IMR-90 (cell line): ENCODE results near the gene LCA5. TPM values are rescaled to one million over a fixed set of nuclear protein-coding genes. Genes with fewer than 3 reads are reported as not detected.

Source experiments
- ATAC-seq: fragments of 200-7000 bp; cut with Tn5 transposase; 2 replicates; pipeline ENCODE4 v1.9.1; 2020; ENCODE audit warnings: low read depth, mild to moderate bottlenecking, moderate library complexity
- BruUV-seq: library from RNA; stranded (reverse); fragments of 400-500 nt; replicated peaks from 2 replicates; lab custom pipeline; 2021; lab: Mats Ljungman, UMichigan
- CTCF ChIA-PET: fragments of 300-600 bp; formaldehyde crosslinking; extraction: SDS; loops from one replicate; lab custom pipeline; 2021; ENCODE audit warnings: antibody characterized with exemption; lab: Yijun Ruan, JAX
- POLR2A ChIA-PET: fragments of 300-600 bp; sonication (Branson Sonifier 250); formaldehyde crosslinking; loops from one replicate; lab custom pipeline; 2022; ENCODE audit warnings: antibody characterized with exemption; ENCODE audit not compliant: unreplicated experiment; lab: Charles Lee
- DNase-seq: peaks from one replicate; pipeline ENCODE4 v3.0.0; 2013
- H2AFZ ChIP-seq: replicated peaks from 2 replicates; pipeline ENCODE3; 2013; ENCODE audit warnings: low read length, mild to moderate bottlenecking; ENCODE audit not compliant: poor library complexity
- H2AK5ac ChIP-seq: 2 replicates; pipeline ENCODE4 v1.6.1; 2013; ENCODE audit warnings: low read depth, low read length, inconsistent platforms
- H2AK9ac ChIP-seq: replicated peaks from 2 replicates; pipeline ENCODE3; 2013; ENCODE audit warnings: mild to moderate bottlenecking, low read depth, low read length, moderate library complexity; ENCODE audit not compliant: poor library complexity
- H2BK120ac ChIP-seq: 2 replicates; pipeline ENCODE4 v1.6.1; 2013; ENCODE audit warnings: low read depth, low read length, inconsistent platforms
- H2BK15ac ChIP-seq: 3 replicates; pipeline ENCODE4 v1.6.1; 2013; ENCODE audit warnings: low read depth, low read length, inconsistent platforms
- H2BK20ac ChIP-seq: 2 replicates; pipeline ENCODE4 v1.6.1; 2013; ENCODE audit warnings: low read depth, mild to moderate bottlenecking, inconsistent platforms, low read length, moderate library complexity
- H2BK5ac ChIP-seq: 2 replicates; pipeline ENCODE4 v1.6.1; 2013; ENCODE audit warnings: mild to moderate bottlenecking, low read depth, low read length, inconsistent platforms; ENCODE audit not compliant: poor library complexity, severe bottlenecking
- H3K14ac ChIP-seq: replicated peaks from 2 replicates; pipeline ENCODE4 v1.6.1; 2013; ENCODE audit warnings: low read depth, low read length, inconsistent platforms
- H3K18ac ChIP-seq: 2 replicates; pipeline ENCODE4 v1.6.1; 2013; ENCODE audit warnings: low read depth, low read length, control low read depth
- H3K23ac ChIP-seq: 2 replicates; pipeline ENCODE4 v1.6.1; 2013; ENCODE audit warnings: low read depth, low read length, inconsistent platforms
- H3K27ac ChIP-seq: 2 replicates; pipeline ENCODE4 v1.5.1; 2013; ENCODE audit warnings: mild to moderate bottlenecking, control low read depth, low read length; ENCODE audit not compliant: insufficient read depth
- H3K27me3 ChIP-seq: 2 replicates; pipeline ENCODE4 v1.6.1; 2013; ENCODE audit warnings: low read length; ENCODE audit not compliant: control insufficient read depth, insufficient read depth
- H3K36me3 ChIP-seq: 2 replicates; pipeline ENCODE4 v1.6.1; 2013; ENCODE audit warnings: low read length, mixed read lengths; ENCODE audit not compliant: control insufficient read depth, insufficient read depth
- H3K4ac ChIP-seq: 2 replicates; pipeline ENCODE4 v1.6.1; 2013; ENCODE audit warnings: low read depth, low read length, inconsistent platforms
- H3K4me1 ChIP-seq: 2 replicates; pipeline ENCODE4 v1.6.1; 2013; ENCODE audit warnings: low read length, mixed read lengths; ENCODE audit not compliant: control insufficient read depth, insufficient read depth
- H3K4me2 ChIP-seq: 2 replicates; pipeline ENCODE4 v1.6.1; 2013; ENCODE audit warnings: low read depth, mild to moderate bottlenecking, control low read depth, low read length, moderate library complexity
- H3K4me3 ChIP-seq: 2 replicates; pipeline ENCODE4 v1.5.1; 2013; ENCODE audit warnings: low read depth, mild to moderate bottlenecking, control low read depth, low read length, moderate library complexity; ENCODE audit not compliant: insufficient read depth
- H3K56ac ChIP-seq: 2 replicates; pipeline ENCODE4 v1.6.1; 2013; ENCODE audit warnings: low read length, inconsistent platforms; ENCODE audit not compliant: insufficient read depth; ENCODE audit errors: extremely low read depth
- H3K79me1 ChIP-seq, 2 experiments: 2 replicates each; pipeline ENCODE4 v1.6.1; 2013; ENCODE audit warnings: low read length in 2 of 2, inconsistent platforms in 1 of 2, low read depth in 1 of 2
- H3K9ac ChIP-seq: 2 replicates; pipeline ENCODE4 v1.6.1; 2013; ENCODE audit warnings: low read depth, low read length, control low read depth
- H3K9me1 ChIP-seq: 2 replicates; pipeline ENCODE4 v1.6.1; 2013; ENCODE audit warnings: low read length, inconsistent platforms; ENCODE audit not compliant: insufficient read depth
- H3K9me3 ChIP-seq: 2 replicates; pipeline ENCODE4 v1.6.1; 2013; ENCODE audit warnings: low read length; ENCODE audit not compliant: control insufficient read depth, insufficient read depth
- H4K20me1 ChIP-seq: 2 replicates; pipeline ENCODE4 v1.6.1; 2013; ENCODE audit warnings: low read length, inconsistent platforms; ENCODE audit not compliant: insufficient read depth
- H4K5ac ChIP-seq: 2 replicates; pipeline ENCODE4 v1.6.1; 2013; ENCODE audit warnings: mild to moderate bottlenecking, low read depth, low read length, control low read depth
- H4K8ac ChIP-seq, 2 experiments: 2 replicates each; pipeline ENCODE4 v1.6.1; 2013; ENCODE audit warnings: low read depth in 2 of 2, low read length in 2 of 2, control low read depth in 1 of 2, inconsistent platforms in 1 of 2
- H4K91ac ChIP-seq: 2 replicates; pipeline ENCODE4 v1.6.1; 2013; ENCODE audit warnings: low read depth, low read length, inconsistent platforms; ENCODE audit not compliant: insufficient read depth
- BHLHE40 ChIP-seq: fragments of 150-350 bp; IDR thresholded peaks from 2 replicates; pipeline ENCODE4 v1.6.1; 2016; ENCODE audit warnings: mild to moderate bottlenecking, low read depth, low read length
- RAD21 ChIP-seq: IDR thresholded peaks from 2 replicates; pipeline ENCODE4 v1.6.1; 2012; ENCODE audit warnings: low read length, improper control_type of control experiment
- SMC3 ChIP-seq: fragments of 150-350 bp; IDR thresholded peaks from 2 replicates; pipeline ENCODE4 v1.6.1; 2016; ENCODE audit warnings: low read depth, mild to moderate bottlenecking, antibody characterized with exemption, low read length, moderate library complexity
- dilution Hi-C: fragments of 300-500 bp; cut with HindIII; formaldehyde crosslinking; loops from one replicate; pipeline ENCODE4 v1.14.3; 2018; ENCODE audit warnings: low sequenced_read_pairs; ENCODE audit not compliant: unreplicated experiment
- in situ Hi-C: fragments of 300-500 bp; cut with MboI; formaldehyde crosslinking; loops from 3 replicates; pipeline ENCODE4 v1.14.3; 2019; ENCODE audit warnings: low sequenced_read_pairs, inconsistent platforms, mixed read lengths
- intact Hi-C: fragments of 100-400 bp; cut with micrococcal nuclease; formaldehyde crosslinking; loops from 2 replicates; pipeline ENCODE4 v1.10.0; 2022
- microRNA-seq, 2 experiments: library from miRNA; stranded (forward) in 1 of 2; unstranded in 1 of 2; fragments of 10-50 nt in 1 of 2; fragments of <30 nt in 1 of 2; gene quantifications in 1 of 2; microRNA quantifications in 1 of 2; one replicate each; pipeline versions ENCODE3 to v1.1.0; 2013 to 2020; ENCODE audit not compliant: insufficient read depth in 1 of 2, insufficient read length in 1 of 2, unreplicated experiment in 1 of 2
- polyA plus RNA-seq, 3 experiments: library from polyadenylated mRNA; depleted of rRNA; stranded (reverse); fragments of >200 nt; gene quantifications; 2 replicates each; pipeline ENCODE4 v1.2.3, GENCODE V29; 2012; ENCODE audit warnings: low replicate concordance in 1 of 3
- small RNA-seq, 5 experiments: library from RNA; depleted of rRNA; stranded (forward); fragments of <200 nt; gene quantifications; one replicate each; pipeline ENCODE3, GENCODE V24; 2012
- total RNA-seq: library from RNA; depleted of rRNA; stranded (reverse); fragments of >200 nt; gene quantifications from 2 replicates; pipeline ENCODE4 v1.2.3, GENCODE V29; 2012; rRNA removed

LCA5 gene
- total and polyA plus RNA-seq, 2 of the 4 experiments (the other 2 are of a cell fraction) = 1.2 to 2.0 TPM

- intact Hi-C loops = no loop called here
- Histone ChIP-seq H2BK20ac (no peak overlapping the region), H4K8ac (no peak overlapping the region), H3K9ac (no peak overlapping the region), H4K5ac (no peak overlapping the region), H3K23ac (no peak overlapping the region), H3K9me3 (no peaks in the 10 kb centered on the region), H2BK5ac (no peak overlapping the region), H3K79me1 (no peaks in the 10 kb centered on the region), H3K4me2 (no peak overlapping the region), H3K27ac (no peak overlapping the region), H4K20me1 (no peaks in the 10 kb centered on the region), H2AK9ac (no peak overlapping the region), H3K4me1 (no peaks in the 10 kb centered on the region), H3K4ac (no peak overlapping the region), H3K56ac (no peak overlapping the region), H2AK5ac (no peak overlapping the region), H3K9me1 (no peaks in the 10 kb centered on the region), H2AFZ (no peak overlapping the region), H4K91ac (no peak overlapping the region), H2BK15ac (no peak overlapping the region), H3K14ac (no peak overlapping the region), H3K4me3 (no peak overlapping the region), H3K36me3 (no peaks in the 10 kb centered on the region), H2BK120ac (no peak overlapping the region), H3K18ac (no peak overlapping the region), H3K27me3 (no peaks in the 10 kb centered on the region; the same call in 1 of the 2 replicates)
- ATAC-seq (no peak), DNase-seq (no peak)
- in situ Hi-C loops = no loop called here
- CTCF ChIA-PET = no interaction called here
- dilution Hi-C loops = no loop called here
- no TSS peak for BruUV-seq
- POLR2A ChIA-PET = no interaction called here
- TF ChIP-seq RAD21 (no peak), BHLHE40 (no peak), SMC3 (no peak)
Measured at GRCh38 chr6:79435746-79436145, 101.5 kb downstream of the LCA5 start.

Small RNA genes lying within 50 kb of the gene (microRNA-seq; reads per million reads assigned to microRNA genes)
- gene DBIP1 (ENCODE audit: insufficient read depth, insufficient read length) = not detected

Small RNA genes lying within 50 kb of the gene (small RNA-seq; reads per million reads assigned to genes)
- 0 reads per million in 5 experiments for gene DBIP1

Other genes with a start within 250 kb of the LCA5 start
- 5.6 and 9.7 TPM in 2 replicates for gene SH3BGRL2, start 93.9 kb upstream of the LCA5 start, total RNA-seq
- gene SH3BGRL2, start 93.9 kb upstream of the LCA5 start, polyA plus RNA-seq (2012; rRNA removed) = 1.7 and 2.4 TPM in 2 replicates